Endothelial cell of umbilical vein (primary cell): ENCODE results near the gene OR51F2. TPM values are rescaled to one million over a fixed set of nuclear protein-coding genes. Genes with fewer than 3 reads are reported as not detected.

ENCODE experiments used
- BruUV-seq: library from RNA; stranded (reverse); fragments of 400-500 nt; replicated peaks from 2 replicates; lab custom pipeline; 2021; lab: Mats Ljungman, UMichigan
- CTCF ChIA-PET: fragments of 300-600, 350-600 bp; sonication (Branson Sonifier 250); formaldehyde crosslinking; loops from one replicate; lab custom pipeline; 2021; ENCODE audit warnings: antibody characterized with exemption, inconsistent platforms; lab: Charles Lee
- POLR2A ChIA-PET: fragments of 300-600, 350-600 bp; sonication (Branson Sonifier 250); formaldehyde crosslinking; loops from one replicate; lab custom pipeline; 2021; ENCODE audit warnings: antibody characterized with exemption, inconsistent platforms; lab: Charles Lee
- DNase-seq: peaks from one replicate; pipeline ENCODE4 v3.0.0-alpha.2; 2011; ENCODE audit warnings: low read depth, low spot score
- FAIRE-seq: peaks from 2 replicates; lab custom pipeline; 2011; peaks lifted over from hg19 to GRCh38; lab: Jason Lieb, UNC
- H2AFZ ChIP-seq: 2 replicates; pipeline ENCODE4 v1.6.0; 2012; ENCODE audit warnings: low read depth, low read length, control low read depth, inconsistent platforms
- H3K27ac ChIP-seq: 2 replicates; pipeline ENCODE4 v1.5.1; 2011; ENCODE audit warnings: low read depth, mild to moderate bottlenecking, control low read depth, low read length, moderate library complexity; ENCODE audit not compliant: insufficient read depth
- H3K27me3 ChIP-seq, 2 experiments: 2 replicates each; pipeline versions ENCODE4 v1.6.0 to v1.6.1; 2011; ENCODE audit warnings: low read length in 2 of 2, mixed read lengths in 1 of 2; ENCODE audit not compliant: control insufficient read depth in 2 of 2, insufficient read depth in 2 of 2
- H3K36me3 ChIP-seq, 2 experiments: 2 replicates in 1 of 2; 3 replicates in 1 of 2; pipeline ENCODE4 v1.5.1; 2011; ENCODE audit warnings: low read length in 2 of 2, mild to moderate bottlenecking in 1 of 2, moderate library complexity in 1 of 2; ENCODE audit not compliant: control insufficient read depth in 2 of 2, insufficient read depth in 2 of 2; ENCODE audit errors: extremely low read depth in 1 of 2
- H3K4me1 ChIP-seq: 3 replicates; pipeline ENCODE4 v1.5.1; 2011; ENCODE audit warnings: mild to moderate bottlenecking, low read length; ENCODE audit not compliant: control insufficient read depth, insufficient read depth; ENCODE audit errors: extremely low read depth
- H3K4me2 ChIP-seq: 2 replicates; pipeline ENCODE4 v1.6.1; 2011; ENCODE audit warnings: low read length, control low read depth, mixed read lengths; ENCODE audit not compliant: insufficient read depth
- H3K4me3 ChIP-seq, 3 experiments: fragments of 200-600 bp in 1 of 3; sonication (generic), shearing (Covaris generic) in 1 of 3; replicated peaks in 1 of 3; 2 replicates each; pipeline ENCODE4 v1.5.1; 2011 to 2016; ENCODE audit warnings: control low read depth in 3 of 3, low read length in 3 of 3, mild to moderate bottlenecking in 2 of 3, inconsistent platforms in 1 of 3, low read depth in 1 of 3, moderate library complexity in 1 of 3; ENCODE audit not compliant: insufficient read depth in 1 of 3
- H3K79me2 ChIP-seq: 2 replicates; pipeline ENCODE4 v1.6.0; 2012; ENCODE audit warnings: low read length, inconsistent platforms; ENCODE audit not compliant: control insufficient read depth, insufficient read depth
- H3K9ac ChIP-seq: replicated peaks from 2 replicates; pipeline ENCODE3; 2011; ENCODE audit warnings: low read length, control low read depth; ENCODE audit not compliant: insufficient read depth; ENCODE audit errors: extremely low read depth
- H3K9me1 ChIP-seq: replicated peaks from 3 replicates; pipeline ENCODE4 v1.6.0; 2011; ENCODE audit warnings: mild to moderate bottlenecking, low read length; ENCODE audit not compliant: control insufficient read depth, insufficient read depth; ENCODE audit errors: extremely low read depth
- H3K9me3 ChIP-seq: replicated peaks from 2 replicates; pipeline ENCODE4 v1.5.1; 2012; ENCODE audit warnings: low read length, inconsistent platforms; ENCODE audit not compliant: control insufficient read depth, insufficient read depth
- H4K20me1 ChIP-seq: replicated peaks from 2 replicates; pipeline ENCODE3; 2011; ENCODE audit warnings: mild to moderate bottlenecking, low read length; ENCODE audit not compliant: control insufficient read depth, insufficient read depth; ENCODE audit errors: extremely low read depth
- CTCF ChIP-seq, 2 donors: IDR thresholded peaks; 1 replicate in 1 of 2; 2 replicates in 1 of 2; pipeline ENCODE4 v1.5.1; 2011; ENCODE audit warnings: low read length in 2 of 2, mild to moderate bottlenecking in 2 of 2, moderate library complexity in 2 of 2, control low read depth in 1 of 2, inconsistent platforms in 1 of 2, low read depth in 1 of 2; ENCODE audit not compliant: insufficient read depth in 1 of 2; ENCODE audit errors: extremely low read depth in 1 of 2
- EZH2 ChIP-seq: IDR thresholded peaks from 2 replicates; pipeline ENCODE4 v1.6.1; 2012; ENCODE audit warnings: borderline replicate concordance, low read depth, mild to moderate bottlenecking, moderate library complexity, low read length, inconsistent platforms; ENCODE audit not compliant: severe bottlenecking
- FOS ChIP-seq: IDR thresholded peaks from 2 replicates; pipeline ENCODE4 v1.6.1; 2011; ENCODE audit warnings: mild to moderate bottlenecking, low read length, moderate library complexity, borderline replicate concordance; ENCODE audit not compliant: insufficient read depth
- GATA2 ChIP-seq: IDR thresholded peaks from 2 replicates; pipeline ENCODE4 v1.7.0; 2011; ENCODE audit warnings: low read depth, mild to moderate bottlenecking, moderate library complexity, mixed read lengths, low read length; ENCODE audit not compliant: insufficient read length, insufficient read depth
- JUN ChIP-seq: IDR thresholded peaks from 2 replicates; pipeline ENCODE4 v1.6.1; 2011; ENCODE audit warnings: borderline replicate concordance, low read depth; ENCODE audit not compliant: insufficient read length, insufficient read depth
- MAX ChIP-seq: IDR thresholded peaks from 2 replicates; pipeline ENCODE4 v1.6.1; 2011; ENCODE audit not compliant: insufficient read depth, insufficient read length
- MYC ChIP-seq: IDR thresholded peaks from one replicate; pipeline ENCODE4 v1.6.1; 2011; ENCODE audit warnings: mild to moderate bottlenecking, low read depth, low read length
- POLR2A ChIP-seq: IDR thresholded peaks from 2 replicates; pipeline ENCODE4 v1.6.1; 2012; ENCODE audit warnings: low read depth, mild to moderate bottlenecking, control low read depth, low read length
- POLR2AphosphoS5 ChIP-seq: IDR thresholded peaks from 2 replicates; pipeline ENCODE4 v1.6.1; 2012; ENCODE audit warnings: low read depth, mild to moderate bottlenecking, control low read depth, low read length, moderate library complexity; ENCODE audit not compliant: insufficient read depth
- dilution Hi-C: fragments of 300-500 bp; cut with MboI; formaldehyde crosslinking; loops from one replicate; pipeline ENCODE4 v1.15.0; 2019; ENCODE audit warnings: low sequenced_read_pairs; ENCODE audit not compliant: extremely low pct_ligation_motif_present
- intact Hi-C: fragments of 100-400 bp; cut with micrococcal nuclease; formaldehyde crosslinking; loops from one replicate; pipeline ENCODE4 v1.10.0; 2022
- polyA plus RNA-seq, 4 experiments: library from polyadenylated mRNA; depleted of rRNA in 3 of 4; stranded (reverse) in 3 of 4; unstranded in 1 of 4; fragments of >200 nt; gene quantifications; 2 replicates each; pipeline versions ENCODE4 v1.2.1 to v1.2.3, GENCODE V29; 2011 to 2012; ENCODE audit warnings: missing spikeins in 1 of 4
- total RNA-seq: library from RNA; stranded (reverse); gene quantifications from 2 replicates; pipeline ENCODE4 v1.2.3, GENCODE V29; 2021

The OR51F2 gene
- total and polyA plus RNA-seq, 2 donors (not counting 3 experiments of a cell fraction or from before 2014, with no cell fraction given), result not detected

- Histone ChIP-seq H3K4me2 (no peak overlapping the region), H3K4me3 (no peak overlapping the region), H3K79me2 (no peaks in the 10 kb centered on the region), H3K27me3 (no peaks in the 10 kb centered on the region), H3K36me3 (no peaks in the 10 kb centered on the region), H3K27ac (no peak overlapping the region), H4K20me1 (no peaks in the 10 kb centered on the region), H3K9ac (no peak overlapping the region), H3K4me1 (no peaks in the 10 kb centered on the region), H3K9me1 (no peaks in the 10 kb centered on the region), H3K9me3 (no peaks in the 10 kb centered on the region), H2AFZ (no peak overlapping the region)
- no peak for FAIRE-seq
- ChIA-PET POLR2A (no interaction called here), CTCF (no interaction called here)
- TF ChIP-seq GATA2 (no peak), FOS (no peak), MYC (no peak), MAX (no peak), POLR2AphosphoS5 (no peak), EZH2 (no peak), POLR2A (no peak), CTCF (IDR thresholded peaks at IDR 0.05; ENCODE audit: extremely low read depth in 1 of 2, insufficient read depth in 1 of 2, low read depth in 1 of 2, low read length in 2 of 2) (no peak), JUN (no peak)
- BruUV-seq, result no TSS peak
- intact Hi-C loops (no loop called here), dilution Hi-C loops (no loop called here)
- DNase-seq, result no peak
These were observed 11.9 kb upstream of the OR51F2 start for GRCh38 chr11:4809246-4809645.
